HG02885 (cell line): Measurements from ENCODE around the gene WDR81.
"Not testable (repeated sequence)": the region's sequence is repeated elsewhere in the genome, so short reads cannot be mapped to it uniquely, and the experiment has no call there.

Source experiments
- ATAC-seq: cut with Tn5 transposase; IDR thresholded peaks from one replicate; pipeline ENCODE4 v1.9.1; 2021; ENCODE audit warnings: mild to moderate bottlenecking; ENCODE audit not compliant: unreplicated experiment, poor library complexity

The WDR81 gene

GRCh38 chr17:1750628-1751027 is 26.1 kb downstream of the WDR81 start:
- no peak for ATAC-seq

GRCh38 chr17:1752425-1753262 is 28.1 kb downstream of the WDR81 start:
- no peak for ATAC-seq

DNA sequence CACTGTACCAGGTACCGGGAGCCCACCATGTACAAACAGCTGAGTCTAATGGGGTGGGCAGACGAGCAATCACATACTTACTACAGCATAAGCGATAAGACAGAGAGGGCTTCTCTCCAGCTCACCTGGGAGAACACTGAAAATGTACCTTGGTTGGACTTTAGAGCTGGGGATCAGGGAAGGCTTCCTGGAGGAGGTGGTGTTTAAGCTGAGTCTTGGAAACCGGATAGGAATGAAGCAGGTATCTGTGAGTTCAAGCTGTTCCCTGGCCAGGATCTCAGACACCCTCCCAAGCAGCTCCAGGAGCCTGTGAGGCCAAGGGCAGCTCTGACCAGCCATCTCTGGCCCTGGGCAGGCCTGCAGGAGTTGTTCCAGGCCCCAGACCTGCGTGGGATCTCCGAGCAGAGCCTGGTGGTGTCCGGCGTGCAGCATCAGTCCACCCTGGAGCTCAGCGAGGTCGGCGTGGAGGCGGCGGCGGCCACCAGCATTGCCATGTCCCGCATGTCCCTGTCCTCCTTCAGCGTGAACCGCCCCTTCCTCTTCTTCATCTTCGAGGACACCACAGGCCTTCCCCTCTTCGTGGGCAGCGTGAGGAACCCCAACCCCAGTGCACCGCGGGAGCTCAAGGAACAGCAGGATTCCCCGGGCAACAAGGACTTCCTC is 29.4 kb downstream of the WDR81 start:
- no peak for ATAC-seq

- ATAC-seq, result no peak
These were observed 30.1 kb downstream of the WDR81 start for GRCh38 chr17:1754430-1755112.

DNA sequence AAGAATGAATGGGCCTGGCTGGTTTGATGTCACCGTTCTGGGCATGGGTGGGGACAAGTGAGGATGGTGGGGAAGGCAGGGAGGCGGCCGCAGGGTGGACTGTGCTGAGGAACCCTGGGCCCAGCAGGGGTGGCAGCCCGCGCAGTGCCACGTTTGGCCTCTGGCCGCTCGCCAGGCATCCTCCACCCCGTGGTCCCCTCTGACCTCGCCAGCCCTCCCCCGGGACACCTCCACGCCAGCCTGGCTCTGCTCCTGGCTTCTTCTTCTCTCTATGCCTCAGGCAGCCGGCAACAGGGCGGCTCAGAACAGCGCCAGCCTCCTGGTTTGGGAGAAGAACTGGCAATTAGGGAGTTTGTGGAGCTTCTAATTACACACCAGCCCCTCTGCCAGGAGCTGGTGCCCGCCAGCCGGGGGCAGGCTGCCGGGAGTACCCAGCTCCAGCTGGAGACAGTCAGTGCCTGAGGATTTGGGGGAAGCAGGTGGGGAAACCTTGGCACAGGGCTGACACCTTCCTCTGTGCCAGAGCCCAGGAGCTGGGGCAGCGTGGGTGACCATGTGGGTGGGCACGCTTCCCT is 30.8 kb downstream of the WDR81 start:
- no peak for ATAC-seq

GRCh38 chr17:1755827-1756262 is 31.3 kb downstream of the WDR81 start:
- no peak for ATAC-seq

GRCh38 chr17:1758807-1759206 is 34.3 kb downstream of the WDR81 start:
- no peak for ATAC-seq

GRCh38 chr17:1759529-1759928 is 35.0 kb downstream of the WDR81 start:
- ATAC-seq, result no peak

DNA sequence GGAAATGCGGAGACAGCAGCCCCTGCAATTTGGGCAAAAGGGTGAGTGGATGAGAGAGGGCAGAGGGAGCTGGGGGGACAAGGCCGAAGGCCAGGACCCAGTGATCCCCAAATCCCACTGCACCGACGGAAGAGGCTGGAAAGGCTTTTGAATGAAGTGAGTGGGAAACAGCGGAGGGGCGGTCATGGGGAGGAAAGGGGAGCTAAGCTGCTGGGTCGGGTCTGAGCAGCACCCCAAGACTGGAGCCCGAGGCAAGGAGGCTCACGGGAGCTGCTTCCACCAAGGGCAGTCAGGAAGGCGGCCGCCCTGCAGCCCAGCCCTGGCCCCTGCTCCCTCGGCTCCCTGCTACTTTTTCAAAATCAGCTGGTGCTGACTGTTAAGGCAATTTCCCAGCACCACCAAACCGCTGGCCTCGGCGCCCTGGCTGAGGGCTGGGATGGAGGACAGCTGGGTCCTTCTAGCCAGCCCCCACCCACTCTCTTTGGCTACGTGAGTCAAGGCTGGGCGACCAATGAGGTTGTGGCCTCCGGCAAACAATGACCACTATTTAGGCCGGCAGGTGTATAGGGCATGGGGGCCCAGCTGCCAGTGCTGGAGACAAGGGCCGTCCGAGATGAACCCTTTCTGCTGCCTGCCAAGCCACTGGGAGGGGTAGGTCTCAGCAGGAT is 37.9 kb downstream of the WDR81 start:
- no peak for ATAC-seq

GRCh38 chr17:1762901-1763898 is 38.7 kb downstream of the WDR81 start:
- no peak for ATAC-seq

GRCh38 chr17:1764284-1764683 is 39.8 kb downstream of the WDR81 start:
- ATAC-seq, result no peak

DNA sequence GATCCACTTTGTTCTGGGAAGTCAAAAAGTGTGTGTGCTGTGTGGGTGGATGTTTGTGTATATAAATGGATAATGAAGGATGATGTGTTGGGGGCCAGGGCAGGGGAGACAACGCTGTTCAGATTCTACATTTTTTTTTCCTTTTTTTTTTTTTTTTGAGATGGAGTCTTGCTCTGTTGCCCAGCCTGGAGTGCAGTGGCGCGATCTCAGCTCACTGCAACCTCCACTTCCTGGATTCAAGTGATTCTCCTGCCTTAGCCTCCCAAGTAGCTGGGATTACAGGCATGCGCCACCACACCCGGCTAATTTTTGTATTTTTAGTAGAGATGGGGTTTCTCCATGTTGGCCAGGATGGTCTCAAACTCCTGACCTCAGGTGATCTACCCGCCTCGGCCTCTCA is 40.2 kb downstream of the WDR81 start:
- not testable (repeated sequence) for ATAC-seq

DNA sequence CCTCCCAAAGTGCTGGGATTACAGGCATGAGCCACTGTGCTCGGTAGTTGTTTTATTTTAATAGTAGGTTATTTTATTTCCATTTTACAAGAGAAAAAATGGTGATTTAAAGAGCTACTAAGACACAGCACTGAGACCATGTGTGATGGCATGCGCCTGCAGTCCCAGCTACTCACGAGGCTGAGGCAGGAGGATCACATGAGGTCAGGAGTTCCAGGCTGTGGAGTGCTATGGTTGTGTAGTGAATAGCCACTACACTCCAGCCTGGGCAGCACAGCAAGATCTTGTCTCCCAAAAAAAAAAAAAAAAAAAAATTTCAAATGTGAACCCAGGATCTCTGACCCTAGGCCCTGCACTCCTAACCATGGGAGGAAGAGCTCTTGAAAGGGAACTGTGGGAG is 41.1 kb downstream of the WDR81 start:
- ATAC-seq, result no peak

DNA sequence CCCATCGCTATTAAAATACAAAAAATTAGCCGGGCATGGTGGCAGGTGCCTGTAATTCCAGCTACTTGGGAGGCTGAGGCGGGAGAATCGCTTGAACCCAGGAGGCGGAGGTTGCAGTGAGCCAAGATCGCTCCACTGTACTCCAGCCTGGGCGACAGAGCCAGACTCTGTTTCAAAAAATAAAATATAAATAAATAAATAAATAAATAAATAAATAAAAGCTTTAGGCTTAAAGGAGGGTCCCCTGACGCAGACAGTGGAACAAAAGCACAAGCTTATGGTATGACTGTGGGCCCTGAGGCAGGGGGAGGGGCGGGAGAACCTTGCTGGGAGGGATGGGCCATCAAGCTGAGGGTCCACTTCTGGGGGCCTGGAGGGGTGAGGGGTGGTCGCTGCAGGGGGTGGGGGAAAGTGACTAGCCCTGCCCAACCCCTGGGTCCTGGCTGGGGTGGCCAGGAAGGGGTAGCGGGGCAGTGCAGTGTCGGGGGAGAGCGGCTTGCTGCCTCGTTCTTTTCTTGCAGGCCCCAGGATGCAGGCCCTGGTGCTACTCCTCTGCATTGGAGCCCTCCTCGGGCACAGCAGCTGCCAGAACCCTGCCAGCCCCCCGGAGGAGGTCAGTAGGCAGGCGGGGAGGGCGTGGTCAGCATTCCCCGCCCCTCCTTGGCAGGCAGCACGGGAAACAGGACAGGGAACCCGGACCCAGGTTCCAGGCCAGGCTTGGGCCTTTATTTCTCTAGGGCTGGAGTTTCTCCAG is 42.1 kb downstream of the WDR81 start:
- no peak for ATAC-seq

- ATAC-seq, result no peak
These were observed 42.9 kb downstream of the WDR81 start for GRCh38 chr17:1767358-1767757.

DNA sequence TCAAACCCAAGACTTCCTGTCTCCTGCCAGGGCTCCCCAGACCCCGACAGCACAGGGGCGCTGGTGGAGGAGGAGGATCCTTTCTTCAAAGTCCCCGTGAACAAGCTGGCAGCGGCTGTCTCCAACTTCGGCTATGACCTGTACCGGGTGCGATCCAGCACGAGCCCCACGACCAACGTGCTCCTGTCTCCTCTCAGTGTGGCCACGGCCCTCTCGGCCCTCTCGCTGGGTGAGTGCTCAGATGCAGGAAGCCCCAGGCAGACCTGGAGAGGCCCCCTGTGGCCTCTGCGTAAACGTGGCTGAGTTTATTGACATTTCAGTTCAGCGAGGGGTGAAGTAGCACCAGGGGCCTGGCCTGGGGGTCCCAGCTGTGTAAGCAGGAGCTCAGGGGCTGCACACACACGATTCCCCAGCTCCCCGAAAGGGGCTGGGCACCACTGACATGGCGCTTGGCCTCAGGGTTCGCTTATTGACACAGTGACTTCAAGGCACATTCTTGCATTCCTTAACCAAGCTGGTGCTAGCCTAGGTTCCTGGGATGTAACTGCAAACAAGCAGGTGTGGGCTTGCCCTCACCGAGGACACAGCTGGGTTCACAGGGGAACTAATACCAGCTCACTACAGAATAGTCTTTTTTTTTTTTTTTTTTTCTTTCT is 45.4 kb downstream of the WDR81 start:
- no peak for ATAC-seq

DNA sequence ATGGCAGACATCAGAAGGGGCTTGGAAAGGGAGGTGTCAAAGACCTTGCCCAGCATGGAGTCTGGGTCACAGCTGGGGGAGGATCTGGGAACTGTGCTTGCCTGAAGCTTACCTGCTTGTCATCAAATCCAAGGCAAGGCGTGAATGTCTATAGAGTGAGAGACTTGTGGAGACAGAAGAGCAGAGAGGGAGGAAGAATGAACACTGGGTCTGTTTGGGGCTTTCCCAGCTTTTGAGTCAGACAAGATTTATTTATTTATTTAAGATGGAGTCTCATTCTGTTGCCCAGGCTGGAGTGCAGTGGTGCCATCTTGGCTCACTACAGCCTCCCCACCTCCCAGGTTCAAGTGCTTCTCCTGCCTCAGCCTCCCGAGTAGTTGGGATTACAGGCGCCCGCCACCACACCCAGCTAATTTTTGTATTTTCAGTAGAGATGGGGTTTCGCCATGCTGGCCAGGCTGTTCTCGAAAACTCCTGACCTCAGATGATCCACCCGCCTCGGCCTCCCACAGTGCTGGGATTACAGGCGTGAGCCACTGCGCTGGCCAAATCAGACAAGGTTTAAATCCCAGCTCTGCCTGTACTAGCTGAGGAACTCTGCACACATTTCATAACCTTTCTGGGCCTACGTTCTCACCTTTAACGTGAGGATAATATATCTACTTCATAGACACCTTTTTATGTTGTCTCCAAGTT is 48.6 kb downstream of the WDR81 start:
- ATAC-seq, result not testable (repeated sequence)
